PC-9 (cell line): ENCODE results near the gene RUFY4.

Experiments used
- CTCF ChIP-seq: fragments of 200-600 bp; sonication (generic); conservative IDR thresholded peaks from 2 replicates; pipeline ENCODE4 v1.6.1; 2017; ENCODE audit warnings: mixed run types, antibody characterized with exemption, mild to moderate bottlenecking, moderate library complexity
- EZH2 ChIP-seq: fragments of 200-600 bp; sonication (generic); IDR thresholded peaks from 2 replicates; pipeline ENCODE4 v1.8.0; 2017; ENCODE audit warnings: antibody characterized with exemption, low read depth

GRCh38 chr2:218024871-218025270 lies 44.2 kb upstream of the RUFY4 start:
- no peak for TF ChIP-seq CTCF
- TF ChIP-seq EZH2, result no peak
